Raji (cell line): ENCODE data around the gene ACAD8.

Experiments
- POLR2A ChIP-seq: IDR thresholded peaks from 2 replicates; pipeline ENCODE4 v1.6.1; 2011; ENCODE audit warnings: low read depth, low read length, control low read depth; ENCODE audit not compliant: insufficient read depth

The ACAD8 gene

GRCh38 chr11:134253188-134253993 is at the start of gene ACAD8, which contains the start of gene THYN1:
ACAD8 (plus strand) TSS chr11:134253568; CDS start chr11:134253601, 33 bp downstream.
THYN1 (minus strand) TSS chr11:134253352; CDS start chr11:134252882, 470 bp downstream.
- peak; percentile 92 for TF ChIP-seq POLR2A

GRCh38 chr11:134205729-134206128 is 47.6 kb upstream of the ACAD8 start:
- TF ChIP-seq POLR2A, result no peak

GRCh38 chr11:134206185-134206584 is 47.2 kb upstream of the ACAD8 start:
- no peak for TF ChIP-seq POLR2A

DNA sequence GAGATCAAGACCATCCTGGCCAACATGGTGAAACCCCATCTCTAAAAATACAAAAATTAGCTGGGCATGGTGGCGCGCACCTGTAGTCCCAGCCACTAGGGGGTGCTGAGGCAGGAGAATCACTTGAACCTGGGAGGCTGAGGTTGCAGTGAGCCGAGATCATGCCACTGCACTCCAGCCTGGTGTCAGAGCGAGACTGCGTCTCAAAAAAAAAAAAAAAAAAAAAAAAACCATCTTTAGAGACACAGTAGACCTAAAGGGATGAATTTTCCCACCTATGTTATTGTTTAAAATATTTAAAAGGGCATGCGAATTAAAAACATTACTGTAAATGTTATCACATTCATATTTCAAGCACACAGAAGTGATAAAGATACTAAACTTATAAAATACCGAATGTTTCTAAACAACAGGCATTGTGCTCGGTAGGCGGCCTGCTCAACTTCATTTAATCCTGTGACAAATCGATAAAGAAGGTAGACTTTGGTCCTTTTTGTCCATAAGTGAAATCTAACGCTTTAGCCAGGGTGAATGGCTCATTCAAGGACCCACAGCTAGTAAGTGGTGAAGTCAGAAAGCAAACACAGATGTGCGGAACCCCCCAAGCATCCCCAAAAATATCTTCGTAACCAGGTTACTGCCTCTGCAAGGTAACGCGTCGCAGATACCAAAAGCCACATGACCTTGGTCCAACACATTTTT is 45.7 kb upstream of the ACAD8 start:
- no peak for TF ChIP-seq POLR2A

DNA sequence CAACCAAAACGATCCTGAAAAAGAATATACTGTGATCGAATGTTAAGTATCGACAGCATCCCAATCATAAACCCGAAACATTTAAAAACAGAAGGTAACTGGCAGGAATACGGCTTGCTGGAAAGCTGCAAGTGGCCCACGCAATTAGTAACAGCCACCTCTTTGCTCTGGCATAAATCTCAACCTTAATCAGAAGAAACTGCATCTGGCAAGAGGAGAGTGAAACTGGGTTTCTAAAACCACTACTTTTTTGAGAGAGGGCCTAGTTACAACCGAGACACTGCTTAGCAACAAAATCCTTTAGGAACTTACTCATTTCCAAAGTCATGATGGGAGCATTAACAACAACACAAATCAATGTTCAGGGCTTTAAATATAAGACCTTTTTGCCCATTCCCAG is 37.5 kb upstream of the ACAD8 start:
- TF ChIP-seq POLR2A, result no peak

- TF ChIP-seq POLR2A, result no peak
Observed at GRCh38 chr11:134216816-134217215, 36.6 kb upstream of the ACAD8 start.

DNA sequence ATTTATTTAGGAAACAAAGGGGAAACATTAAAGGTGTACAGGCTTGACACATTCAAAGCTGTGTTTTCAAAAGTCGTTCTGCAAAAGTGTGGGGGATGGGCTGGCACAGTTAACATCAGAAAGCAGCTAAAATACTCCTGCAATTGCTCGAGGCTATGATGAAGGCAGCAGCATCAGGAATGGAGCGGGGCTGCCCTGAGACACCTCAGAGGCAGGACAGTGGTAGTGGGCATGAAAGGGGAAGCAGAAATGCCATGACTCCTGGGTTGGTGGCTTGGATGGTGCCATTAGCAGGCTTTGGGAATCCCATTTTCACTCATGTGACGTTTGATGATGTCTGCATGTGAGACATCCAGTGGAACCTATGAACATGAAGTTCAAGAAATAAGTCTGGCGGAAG is 30.2 kb upstream of the ACAD8 start:
- TF ChIP-seq POLR2A, result no peak

DNA sequence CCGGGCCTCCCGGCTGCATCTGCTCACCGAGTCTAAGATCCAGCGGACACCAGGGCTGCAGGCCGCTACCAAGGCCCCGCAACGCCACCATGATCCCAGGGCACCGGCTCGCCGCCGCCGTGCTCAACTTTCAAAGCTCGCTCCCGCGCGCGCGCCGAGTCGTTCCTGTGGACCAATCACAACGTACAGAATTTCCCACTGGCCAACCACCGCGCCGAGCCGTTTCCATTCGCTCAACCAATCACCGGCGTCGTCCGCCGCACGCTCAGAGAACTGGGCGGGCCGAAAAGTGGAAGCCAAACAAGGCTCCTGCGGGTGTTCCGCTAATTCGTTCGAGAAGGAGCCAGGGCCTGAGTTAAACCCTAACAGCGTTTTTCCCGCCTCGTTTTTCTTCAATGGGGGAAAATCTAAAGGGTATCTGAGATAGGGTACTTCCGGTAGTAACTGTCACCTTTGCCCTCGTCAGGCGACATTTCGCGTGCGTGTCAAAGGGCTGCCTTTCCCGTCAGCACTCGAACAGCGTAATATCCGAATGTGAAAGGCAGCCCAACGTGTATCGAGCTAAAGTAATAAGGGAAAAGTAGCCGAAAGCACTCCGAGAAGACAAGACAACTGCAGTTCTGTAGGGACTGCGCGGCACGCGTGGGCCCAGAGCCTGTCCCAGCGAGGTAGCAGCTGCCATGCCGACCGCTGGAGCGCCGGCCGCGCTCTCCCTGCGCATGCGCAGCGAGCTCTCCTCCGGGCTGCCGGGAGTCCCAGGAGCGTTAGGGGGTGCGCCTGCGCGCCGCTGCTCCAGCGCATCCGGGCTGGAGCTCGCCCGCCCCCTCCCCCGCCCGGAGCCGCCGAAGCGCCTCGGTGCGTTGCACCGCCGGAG is 29.3 kb upstream of the ACAD8 start, which contains the start of the genes NCAPD3 and VPS26B:
TSS of gene NCAPD3 (minus strand) at position 132 of the 874 bp plus-strand sequence. CDS start at position 91, 41 bp downstream.
TSS of gene VPS26B (plus strand) at position 836 of the 874 bp plus-strand sequence. CDS start 452 bp downstream, outside the sequence.
- TF ChIP-seq POLR2A, result peak; percentile 98

GRCh38 chr11:134224710-134225664 is 28.4 kb upstream of the ACAD8 start:
- TF ChIP-seq POLR2A, result no peak; the same call in 1 of the 2 replicates

DNA sequence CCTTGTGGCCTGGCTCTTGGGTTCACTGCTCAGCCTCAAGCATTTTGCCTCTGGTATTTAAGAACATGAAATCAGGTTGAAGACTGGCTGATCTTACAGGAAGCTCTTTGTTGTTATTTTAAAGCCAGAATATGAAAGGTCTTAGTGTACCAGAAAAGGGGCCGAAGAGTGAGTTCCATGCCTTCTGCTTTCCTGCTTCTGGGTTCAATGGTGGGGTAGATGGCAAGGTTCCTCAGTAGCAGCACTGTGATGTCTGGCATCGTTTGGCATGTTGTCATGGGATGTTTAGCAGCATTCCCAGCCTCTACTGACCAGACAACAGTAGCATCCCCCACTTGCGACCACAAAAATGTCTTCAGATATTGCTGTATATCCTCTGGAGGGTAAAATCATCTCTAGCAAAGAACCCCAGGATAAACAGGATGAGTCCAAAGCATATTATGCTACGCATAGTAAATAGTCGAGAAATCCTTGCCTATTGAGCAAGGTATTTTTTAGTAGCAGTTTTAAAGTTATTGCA is 26.5 kb upstream of the ACAD8 start:
- TF ChIP-seq POLR2A, result no peak

DNA sequence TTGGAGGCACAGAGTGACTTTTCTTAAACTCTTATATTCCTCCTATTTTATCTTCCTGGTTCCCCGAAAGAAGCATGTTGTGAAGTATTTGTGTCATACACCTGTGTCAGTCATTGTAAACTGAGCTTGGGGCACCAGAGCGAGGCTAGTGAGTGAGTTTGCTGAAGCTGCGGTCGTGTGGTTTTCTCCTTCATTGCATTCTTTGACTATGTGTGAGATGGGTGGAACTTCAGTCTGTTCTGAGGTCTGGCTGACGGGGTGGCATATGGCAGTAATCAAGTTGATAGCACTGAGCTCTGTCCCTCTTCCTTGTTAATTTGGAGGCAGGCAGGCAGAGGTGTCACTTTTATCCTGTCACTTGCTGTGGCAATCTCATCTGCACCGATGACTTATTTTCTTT is 24.7 kb upstream of the ACAD8 start:
- no peak for TF ChIP-seq POLR2A

DNA sequence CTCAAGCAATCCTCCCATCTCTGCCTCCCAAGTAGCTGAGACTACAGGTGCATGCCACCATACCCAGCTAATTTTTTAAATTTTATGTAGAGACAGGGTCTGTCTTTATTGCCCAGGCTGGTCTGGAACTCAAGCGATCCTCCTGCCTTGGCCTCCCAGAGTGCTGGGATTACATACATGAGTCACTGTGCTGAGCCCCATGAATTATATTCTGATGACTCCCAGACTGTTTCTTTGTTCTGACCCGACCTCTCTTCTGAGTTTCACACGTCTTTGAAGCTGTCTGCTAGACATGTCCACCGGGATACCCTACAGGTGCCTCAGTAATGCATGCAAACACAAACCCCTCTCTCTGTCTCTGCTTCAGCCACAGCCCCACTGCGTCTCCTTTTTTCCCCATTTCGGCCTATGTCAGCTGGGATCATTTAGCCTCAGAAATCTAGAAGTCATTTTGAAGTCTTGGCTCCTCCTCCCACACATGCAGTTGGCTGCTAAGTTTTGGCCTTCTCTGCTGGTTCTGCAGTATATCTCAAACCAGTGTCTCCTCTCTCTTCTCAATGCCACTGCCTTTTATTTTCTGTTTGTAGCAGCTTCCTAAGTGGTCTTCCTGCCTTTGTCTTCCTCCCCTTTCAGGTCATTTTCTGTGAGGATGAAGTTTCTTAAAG is 24.1 kb upstream of the ACAD8 start:
- no peak for TF ChIP-seq POLR2A

DNA sequence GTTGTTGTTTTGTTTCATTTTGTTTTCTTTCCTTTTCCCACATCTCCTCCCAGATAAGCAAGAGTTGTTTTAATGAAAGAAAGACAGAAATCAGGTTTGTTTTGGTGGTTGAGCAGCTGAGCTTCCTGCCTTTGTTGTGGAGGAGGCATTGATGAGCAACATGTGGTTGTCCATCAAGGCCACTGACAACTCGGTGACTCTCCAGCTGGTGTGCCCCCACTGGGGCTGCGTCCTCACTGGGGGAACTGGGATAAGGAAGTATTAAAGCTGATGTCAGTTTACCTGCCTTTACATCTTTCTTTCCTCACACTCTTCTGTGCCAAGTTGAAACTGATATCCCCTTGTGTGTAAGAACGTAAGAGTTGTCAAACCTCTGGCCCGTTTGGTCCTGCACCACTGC is 23.0 kb upstream of the ACAD8 start:
- TF ChIP-seq POLR2A, result no peak

DNA sequence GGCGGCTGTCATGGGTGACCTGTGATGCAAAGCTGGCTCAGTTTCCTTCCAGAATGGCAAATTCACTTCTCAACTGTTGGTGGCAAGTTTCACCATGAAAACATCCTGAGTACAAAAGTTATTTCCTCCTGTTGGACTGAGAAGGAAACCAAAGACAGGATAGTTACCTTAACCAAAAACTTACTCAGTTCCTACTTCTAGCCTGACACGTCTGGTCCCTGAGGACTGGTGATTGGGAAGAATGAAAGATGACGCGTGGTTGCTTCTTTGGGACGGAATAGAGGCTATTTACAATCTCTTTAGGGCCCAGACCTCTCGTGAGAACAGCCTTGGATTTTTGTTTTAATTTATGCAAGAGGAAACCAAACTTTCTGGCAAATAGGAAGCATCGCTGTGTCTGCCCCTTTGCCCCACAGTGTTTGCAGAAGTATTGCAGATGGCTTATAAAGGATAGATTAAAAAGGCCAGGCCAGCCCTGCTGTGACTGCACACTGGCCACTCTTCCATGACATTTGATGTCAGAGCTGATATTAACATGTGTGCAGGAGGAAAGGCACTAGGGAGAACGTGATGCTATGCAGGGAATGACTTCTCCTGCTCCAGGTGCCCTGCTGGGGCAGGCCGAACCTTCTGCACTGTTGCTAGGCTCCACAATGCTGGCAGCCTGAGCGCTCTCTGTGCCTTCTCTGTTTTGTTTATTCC is 21.3 kb upstream of the ACAD8 start:
- no peak for TF ChIP-seq POLR2A
